Activated T-cell treated with anti-CD3 and anti-CD28 coated beads, Interleukin-2, amount 50 U/mL, for 4 hours (primary cell): ENCODE results near the gene LOXL4. TPM values are rescaled to one million over a fixed set of nuclear protein-coding genes. Genes with fewer than 3 reads are reported as not detected.

ENCODE experiments used
- ATAC-seq, 2 donors: fragments of 200-7000 bp; cut with Tn5 transposase; one replicate each; pipeline ENCODE4 v1.10.0; 2021
- DNase-seq: peaks from one replicate; pipeline ENCODE4 v3.0.0-alpha.2; 2020
- H3K27me3 Mint-ChIP-seq: one replicate; pipeline ENCODE4 v1.8.0; 2021; ENCODE audit warnings: low read depth, mixed read lengths
- H3K36me3 Mint-ChIP-seq: one replicate; pipeline ENCODE4 v1.8.0; 2022; ENCODE audit warnings: mixed read lengths; ENCODE audit not compliant: insufficient read depth
- H3K4me1 Mint-ChIP-seq: one replicate; pipeline ENCODE4 v1.8.0; 2021; ENCODE audit warnings: low read depth, mixed read lengths
- H3K4me3 Mint-ChIP-seq: one replicate; pipeline ENCODE4 v1.8.0; 2021; ENCODE audit warnings: mild to moderate bottlenecking, moderate library complexity, mixed read lengths
- H3K9me3 Mint-ChIP-seq: one replicate; pipeline ENCODE4 v1.8.0; 2021; ENCODE audit warnings: mixed read lengths
- total RNA-seq, 3 donors: library from RNA; stranded (reverse); gene quantifications; one replicate each; pipeline ENCODE4 v1.2.1, GENCODE V29; 2021

Gene LOXL4
- total RNA-seq, 3 donors from 2014 or later: not detected

DNA sequence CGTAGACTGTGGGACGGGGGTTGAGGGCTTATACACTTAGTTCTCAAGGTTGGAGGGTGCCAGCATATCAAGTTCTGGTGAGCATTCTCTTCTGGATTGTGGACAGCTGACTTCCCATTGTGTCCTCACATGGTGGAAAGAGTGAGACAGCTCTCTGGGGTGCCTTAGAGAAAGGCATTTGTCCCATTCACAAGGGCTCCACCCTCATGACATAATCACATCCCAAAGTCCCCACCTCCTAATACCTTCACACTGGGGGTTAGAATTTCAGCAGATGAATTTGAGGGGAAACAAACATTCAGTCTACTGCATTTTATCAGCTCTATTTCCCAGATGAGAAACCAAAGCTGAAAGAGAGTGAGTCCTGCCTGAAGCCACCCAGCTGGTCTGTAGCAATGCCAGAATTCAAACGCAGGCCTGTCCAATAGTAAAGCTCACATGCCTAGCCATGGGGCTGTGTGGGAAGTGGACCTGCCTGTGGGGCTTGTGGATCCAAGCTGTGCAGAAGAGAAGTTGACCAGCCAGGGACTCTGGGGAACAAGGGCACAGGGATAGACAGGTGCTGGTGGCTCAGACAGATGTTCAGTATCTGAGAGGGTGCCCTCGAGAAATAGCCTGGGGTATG, 34.9 kb upstream of the LOXL4 start:
- Mint-ChIP-seq H3K4me3 (no peak overlapping the region), H3K27me3 (peaks cover 21% of the 10 kb centered on the region), H3K4me1 (no peaks in the 10 kb centered on the region), H3K9me3 (no peaks in the 10 kb centered on the region), H3K36me3 (no peaks in the 10 kb centered on the region)
- ATAC-seq (no peak), DNase-seq (no peak)

DNA sequence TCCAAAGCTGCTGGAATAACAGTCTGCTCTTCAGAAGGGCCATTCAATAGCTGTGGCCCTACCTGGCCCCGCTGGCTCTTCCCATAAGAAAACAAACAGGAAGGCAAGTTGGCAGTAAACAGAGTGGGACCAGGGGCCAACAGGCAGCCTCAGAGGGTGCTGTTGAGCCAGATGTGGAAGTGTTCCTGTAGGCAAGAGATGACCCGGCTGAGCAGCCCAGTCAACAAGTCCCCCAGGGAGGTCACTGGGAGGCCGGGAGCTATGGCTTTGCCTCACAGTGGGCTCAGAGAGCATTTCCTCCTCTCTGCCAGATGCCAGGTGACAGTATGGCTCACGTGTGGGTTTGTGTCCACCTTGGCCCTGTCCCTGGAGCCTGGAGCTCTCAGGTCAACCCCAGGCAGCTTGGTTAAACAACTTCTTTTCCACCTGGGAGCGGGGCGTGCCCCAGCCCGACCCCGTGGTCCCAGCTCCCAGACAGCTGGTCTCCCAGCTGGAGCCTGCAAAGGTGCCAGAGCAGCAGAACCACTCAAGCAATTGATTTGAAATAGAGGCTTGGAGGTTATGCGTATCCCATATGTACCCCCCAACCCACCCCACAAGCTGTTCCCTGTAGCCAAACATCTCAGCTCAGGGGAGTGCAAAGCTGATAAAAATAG, 33.8 kb upstream of the LOXL4 start:
- H3K9me3 Mint-ChIP-seq: no peaks in the 10 kb centered on the region
- peaks cover 19% of the 10 kb centered on the region for H3K27me3 Mint-ChIP-seq
- DNase-seq (no peak), ATAC-seq (no peak)
- H3K36me3 Mint-ChIP-seq: no peaks in the 10 kb centered on the region
- no peak overlapping the region for H3K4me3 Mint-ChIP-seq
- no peaks in the 10 kb centered on the region for H3K4me1 Mint-ChIP-seq

DNA sequence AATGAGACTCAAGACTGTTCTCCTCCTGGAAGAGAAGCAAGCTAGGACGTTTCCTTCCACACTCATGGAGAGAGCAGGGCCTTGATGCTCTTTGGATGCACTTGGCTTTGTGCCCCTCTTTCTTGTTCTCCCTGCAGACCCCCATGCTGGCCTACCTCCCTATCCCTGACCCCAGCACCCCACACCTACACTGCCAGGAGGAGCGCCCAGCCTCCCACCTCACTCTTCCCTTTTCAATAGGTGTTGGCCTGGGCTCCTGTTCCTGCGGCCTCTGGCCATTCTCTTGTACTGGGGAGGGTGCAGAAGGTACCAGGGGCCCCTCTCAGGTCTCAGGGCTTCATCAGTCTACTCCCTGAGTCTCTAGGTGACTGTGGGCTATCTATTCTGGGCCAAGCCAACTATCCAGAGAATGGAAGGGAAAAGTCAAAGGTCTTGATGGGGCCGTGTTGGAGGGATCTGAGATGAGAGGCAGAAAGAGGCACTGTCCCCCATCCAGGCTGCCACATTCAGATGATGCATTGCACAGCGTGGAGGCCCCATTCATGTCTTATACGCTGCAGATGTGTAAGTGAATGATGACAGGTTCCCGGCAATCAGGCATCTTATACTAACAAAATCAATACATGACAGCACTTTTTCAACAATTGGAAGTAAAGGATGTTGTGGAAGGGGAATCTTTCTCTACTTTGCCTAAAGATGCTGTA, 32.7 kb upstream of the LOXL4 start:
- H3K36me3 Mint-ChIP-seq: no peaks in the 10 kb centered on the region
- no peak overlapping the region for H3K4me3 Mint-ChIP-seq
- DNase-seq: no peak
- peaks cover 16% of the 10 kb centered on the region for H3K27me3 Mint-ChIP-seq
- H3K9me3 Mint-ChIP-seq: no peaks in the 10 kb centered on the region
- H3K4me1 Mint-ChIP-seq: peaks cover 1% of the 10 kb centered on the region
- no peak for ATAC-seq

DNA sequence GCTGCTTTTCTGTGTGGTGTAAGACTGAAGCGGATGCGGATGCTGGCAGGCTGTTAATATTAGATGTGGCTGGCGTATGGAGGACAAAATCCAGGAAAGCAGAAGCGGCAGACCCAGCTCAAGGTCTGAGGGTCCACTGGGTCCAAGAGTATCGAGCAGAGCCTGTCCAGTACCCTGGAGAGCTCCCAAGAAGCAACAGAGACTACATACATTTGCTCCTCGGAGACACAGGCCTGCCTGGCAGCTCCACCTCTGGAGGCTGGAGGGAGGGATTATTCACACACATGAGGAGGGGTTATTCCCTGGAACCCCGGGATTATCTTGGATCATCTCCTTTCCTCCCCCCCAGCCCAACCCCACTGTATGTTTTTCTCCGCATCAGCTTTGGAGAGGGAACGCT, 31.3 kb upstream of the LOXL4 start:
- H3K4me1 Mint-ChIP-seq: peaks cover 2% of the 10 kb centered on the region
- no peak overlapping the region for H3K4me3 Mint-ChIP-seq

DNA sequence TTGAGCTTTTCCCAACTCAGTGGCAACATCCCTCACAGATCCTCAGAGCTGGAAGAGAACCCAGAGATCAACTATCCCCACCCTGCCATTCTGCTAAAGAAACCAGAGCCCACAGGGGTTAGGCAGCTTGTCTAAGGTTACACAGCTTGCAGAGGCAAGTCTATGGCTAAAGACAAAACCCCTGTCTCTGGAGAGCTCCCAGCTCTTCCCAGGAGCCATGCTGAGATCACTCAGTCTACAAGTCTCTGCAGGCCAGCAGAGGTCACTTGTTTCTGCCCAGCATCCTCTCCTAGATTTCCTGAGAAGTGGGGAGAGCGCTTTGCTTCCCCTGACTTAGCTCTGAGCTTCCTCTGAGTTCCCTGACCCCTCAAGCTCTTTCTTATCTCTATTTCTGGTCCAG, 28.5 kb upstream of the LOXL4 start:
- H3K36me3 Mint-ChIP-seq: no peaks in the 10 kb centered on the region
- peaks cover 26% of the 10 kb centered on the region for H3K27me3 Mint-ChIP-seq
- H3K4me1 Mint-ChIP-seq: peaks cover 2% of the 10 kb centered on the region
- H3K4me3 Mint-ChIP-seq: no peak overlapping the region
- H3K9me3 Mint-ChIP-seq: no peaks in the 10 kb centered on the region
- DNase-seq (no peak), ATAC-seq (no peak)

More for the DNA sequence above, 31.3 kb upstream of the LOXL4 start:
- Mint-ChIP-seq H3K9me3 (no peaks in the 10 kb centered on the region), H3K27me3 (peaks cover 17% of the 10 kb centered on the region), H3K36me3 (no peaks in the 10 kb centered on the region)
- ATAC-seq (no peak), DNase-seq (no peak)

DNA sequence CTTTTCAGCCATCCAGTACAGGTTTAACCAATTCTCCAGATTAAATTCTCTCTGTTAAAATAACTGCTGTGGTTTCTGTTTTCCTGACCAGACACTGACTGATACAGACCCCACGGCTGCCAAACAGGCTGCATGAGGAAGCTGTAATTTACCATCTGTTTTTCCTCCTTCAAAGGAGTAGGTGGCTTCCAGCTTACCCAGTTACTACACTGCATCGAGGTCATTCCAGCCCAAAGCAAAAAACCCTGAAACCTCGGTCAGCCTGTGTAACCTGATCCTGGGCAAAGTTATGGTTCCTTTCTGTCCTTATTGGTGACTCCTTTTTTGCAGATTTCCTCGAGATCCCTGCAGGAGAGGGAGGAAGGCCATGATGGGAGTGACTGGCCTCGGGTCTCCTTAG, 27.9 kb upstream of the LOXL4 start:
- peaks cover 20% of the 10 kb centered on the region for H3K27me3 Mint-ChIP-seq
- DNase-seq (no peak), ATAC-seq (no peak)
- peaks cover 2% of the 10 kb centered on the region for H3K4me1 Mint-ChIP-seq
- no peaks in the 10 kb centered on the region for H3K9me3 Mint-ChIP-seq
- no peak overlapping the region for H3K4me3 Mint-ChIP-seq
- H3K36me3 Mint-ChIP-seq: no peaks in the 10 kb centered on the region

DNA sequence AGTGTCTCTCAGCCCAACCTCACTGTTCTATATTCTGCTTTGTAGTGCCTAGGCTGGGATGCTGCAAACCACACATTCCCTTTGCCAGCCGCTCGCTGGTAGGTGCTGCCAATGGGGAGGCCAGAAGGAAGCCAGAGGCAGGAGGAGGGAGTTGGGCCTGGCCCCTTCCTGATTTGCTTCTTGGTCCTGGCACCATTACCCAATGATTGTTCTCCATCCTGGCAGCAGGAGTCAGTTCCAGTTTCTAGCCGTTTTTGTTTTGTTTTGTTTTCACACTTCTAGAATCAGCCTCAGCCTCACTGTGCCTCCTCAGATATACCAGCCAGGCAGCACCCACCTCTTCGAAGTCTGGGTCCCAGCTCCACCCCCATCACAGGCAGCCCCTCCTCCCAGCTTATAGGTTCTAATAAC, 27.4 kb upstream of the LOXL4 start:
- H3K27me3 Mint-ChIP-seq: peaks cover 15% of the 10 kb centered on the region
- no peak for DNase-seq
- H3K4me1 Mint-ChIP-seq: peaks cover 2% of the 10 kb centered on the region
- no peak for ATAC-seq
- no peaks in the 10 kb centered on the region for H3K9me3 Mint-ChIP-seq
- H3K4me3 Mint-ChIP-seq: no peak overlapping the region
- H3K36me3 Mint-ChIP-seq: no peaks in the 10 kb centered on the region

DNA sequence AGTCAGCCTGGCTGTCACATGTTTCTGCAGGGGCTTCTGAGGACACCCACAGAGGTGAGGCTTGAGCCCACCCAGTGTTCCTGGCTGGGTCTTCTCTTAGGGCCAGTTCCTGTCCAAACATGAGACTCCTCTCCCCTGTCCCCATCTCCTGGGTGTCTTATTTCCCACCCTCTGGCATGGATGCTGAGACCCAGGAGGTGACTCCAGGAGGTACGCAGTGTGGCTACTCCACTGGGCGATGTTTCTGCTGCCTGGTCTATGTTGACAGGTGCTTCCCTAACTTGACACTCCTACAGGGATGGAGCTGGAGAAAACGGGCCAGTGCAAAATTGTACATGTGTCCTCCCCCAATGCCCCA, 26.3 kb upstream of the LOXL4 start:
- DNase-seq: no peak
- H3K4me1 Mint-ChIP-seq: peaks cover 2% of the 10 kb centered on the region
- no peak for ATAC-seq

DNA sequence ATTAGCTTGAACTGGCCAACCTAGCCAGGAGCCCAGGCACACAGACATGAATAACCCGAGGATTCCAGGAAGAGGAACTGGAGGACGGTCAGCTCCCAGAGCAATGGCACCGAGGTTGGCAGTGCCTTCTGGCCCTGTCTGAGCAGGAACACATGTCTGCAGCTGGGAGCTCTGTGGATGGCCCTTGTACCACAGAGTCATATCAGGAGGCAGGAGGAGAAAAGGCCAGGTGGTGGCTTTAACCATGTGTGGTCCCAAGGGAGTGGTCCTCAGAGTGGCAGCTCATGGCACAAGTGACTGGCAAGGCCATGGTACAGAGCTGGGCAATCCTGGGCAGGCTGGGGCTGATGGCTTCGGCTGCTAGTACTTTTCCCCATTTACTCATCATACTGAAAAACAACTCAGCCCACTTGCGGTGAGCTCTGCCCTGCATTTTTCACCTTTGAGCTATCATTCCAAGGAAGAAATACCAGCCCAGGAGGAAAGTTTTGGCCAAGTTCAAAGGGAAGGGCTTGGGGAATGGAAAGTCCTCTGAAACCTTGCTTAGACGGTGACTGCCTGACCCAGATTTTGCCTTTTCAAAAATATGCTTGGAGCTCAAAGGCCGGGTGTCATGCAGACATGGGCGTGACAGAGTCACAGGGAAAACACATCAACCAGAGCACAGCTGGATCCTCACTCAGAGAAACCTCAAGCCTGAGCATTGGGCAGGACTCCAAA, 25.7 kb upstream of the LOXL4 start:
- no peaks in the 10 kb centered on the region for H3K9me3 Mint-ChIP-seq
- no peaks in the 10 kb centered on the region for H3K36me3 Mint-ChIP-seq
- H3K4me1 Mint-ChIP-seq: peaks cover 2% of the 10 kb centered on the region
- H3K4me3 Mint-ChIP-seq: no peak overlapping the region
- H3K27me3 Mint-ChIP-seq: peaks cover 14% of the 10 kb centered on the region
- DNase-seq (no peak), ATAC-seq (no peak)

More for the DNA sequence above, 26.3 kb upstream of the LOXL4 start:
- Mint-ChIP-seq H3K4me3 (no peak overlapping the region), H3K36me3 (no peaks in the 10 kb centered on the region), H3K27me3 (peaks cover 14% of the 10 kb centered on the region), H3K9me3 (no peaks in the 10 kb centered on the region)

DNA sequence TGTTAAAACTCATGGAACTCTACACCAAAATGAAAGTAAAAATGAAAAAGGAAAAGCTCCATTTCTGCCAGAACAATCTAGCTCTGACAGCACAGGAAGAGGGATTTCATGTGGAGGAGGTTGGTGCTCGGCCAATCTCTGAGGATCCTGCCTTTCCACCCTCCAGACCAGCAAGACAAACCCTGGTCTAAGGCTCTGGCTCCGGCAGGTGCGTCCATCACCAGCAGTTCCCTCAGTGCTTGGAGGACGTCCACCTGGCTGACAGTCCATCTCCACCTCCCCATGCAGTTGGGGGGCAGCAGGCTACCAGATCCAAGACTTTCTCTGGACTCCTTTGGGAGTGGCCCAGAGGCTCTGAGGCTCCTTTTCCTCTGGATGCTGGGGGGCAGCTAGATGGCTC, 25.0 kb upstream of the LOXL4 start:
- Mint-ChIP-seq H3K27me3 (peaks cover 15% of the 10 kb centered on the region), H3K9me3 (no peaks in the 10 kb centered on the region), H3K4me1 (peaks cover 2% of the 10 kb centered on the region), H3K36me3 (no peaks in the 10 kb centered on the region), H3K4me3 (no peak overlapping the region)
- DNase-seq: no peak
- ATAC-seq: no peak

DNA sequence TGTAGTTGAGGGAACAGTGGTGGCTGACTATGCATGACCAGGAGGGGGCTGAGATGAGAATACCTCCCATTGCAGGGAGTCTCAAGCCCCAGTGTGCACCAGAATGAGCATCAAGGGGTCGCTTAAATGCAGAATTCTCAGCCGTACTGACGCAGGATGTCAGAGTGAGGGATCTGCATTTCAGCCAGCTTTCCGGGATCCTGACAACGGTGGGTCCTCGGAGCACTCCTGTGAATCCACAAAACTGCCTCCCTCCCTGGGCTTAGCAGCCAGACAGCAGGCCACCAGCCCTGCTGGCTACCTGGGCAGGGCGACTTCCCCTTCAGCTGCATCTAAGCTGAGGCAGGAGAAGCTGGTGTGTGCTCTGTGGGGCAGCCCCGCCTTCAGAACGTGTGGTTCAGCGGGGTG, 21.8 kb upstream of the LOXL4 start:
- no peak for DNase-seq
- no peaks in the 10 kb centered on the region for H3K4me1 Mint-ChIP-seq
- no peak for ATAC-seq
- peaks cover 16% of the 10 kb centered on the region for H3K27me3 Mint-ChIP-seq
- H3K9me3 Mint-ChIP-seq: no peaks in the 10 kb centered on the region
- no peaks in the 10 kb centered on the region for H3K36me3 Mint-ChIP-seq
- no peak overlapping the region for H3K4me3 Mint-ChIP-seq

DNA sequence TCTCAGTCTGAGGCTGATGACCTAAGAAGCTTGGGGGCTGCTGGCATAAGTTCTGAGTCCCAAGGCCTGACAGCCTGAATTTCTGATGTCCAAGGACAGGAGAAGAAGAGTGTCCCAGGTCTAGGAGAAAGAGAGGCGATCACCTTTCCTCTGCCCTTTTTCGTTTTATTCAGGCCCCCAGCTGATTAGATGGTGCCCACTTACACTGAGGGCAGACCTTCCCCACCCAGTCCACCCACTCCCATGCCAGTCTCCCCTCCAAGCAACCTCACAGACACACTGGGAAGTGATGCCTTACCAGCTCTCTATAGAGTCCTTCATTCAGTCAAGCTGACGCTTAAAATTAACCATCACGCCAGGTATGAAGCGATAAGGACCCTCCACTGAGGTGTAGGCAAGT, 19.3 kb upstream of the LOXL4 start:
- DNase-seq (no peak), ATAC-seq (no peak)
- Mint-ChIP-seq H3K4me3 (no peak overlapping the region), H3K27me3 (peaks cover 10% of the 10 kb centered on the region), H3K4me1 (no peaks in the 10 kb centered on the region), H3K36me3 (no peaks in the 10 kb centered on the region), H3K9me3 (peaks cover under 1% of the 10 kb centered on the region)

DNA sequence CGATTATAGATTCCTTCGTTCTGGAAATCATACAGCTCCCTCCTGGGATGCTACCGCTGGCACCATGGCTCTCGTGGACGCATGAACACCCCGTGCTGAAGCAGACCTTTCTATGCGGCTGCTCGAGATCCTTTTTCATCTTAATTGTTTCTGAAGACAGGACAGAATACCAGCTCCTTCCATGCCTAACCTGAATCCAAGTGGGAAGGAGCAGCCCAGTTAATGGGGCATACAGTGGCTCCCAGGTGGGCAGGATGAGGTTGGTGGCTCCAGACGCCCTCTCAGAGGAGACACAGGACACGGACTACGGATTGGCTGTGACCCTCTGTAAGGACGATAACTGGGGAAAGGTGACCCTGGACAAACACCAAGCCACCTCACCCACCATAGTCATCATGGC, 18.4 kb upstream of the LOXL4 start:
- no peaks in the 10 kb centered on the region for H3K36me3 Mint-ChIP-seq
- peaks cover 10% of the 10 kb centered on the region for H3K9me3 Mint-ChIP-seq
- no peaks in the 10 kb centered on the region for H3K4me1 Mint-ChIP-seq
- H3K27me3 Mint-ChIP-seq: peaks cover 13% of the 10 kb centered on the region
- DNase-seq (no peak), ATAC-seq (no peak)
- H3K4me3 Mint-ChIP-seq: no peak overlapping the region

DNA sequence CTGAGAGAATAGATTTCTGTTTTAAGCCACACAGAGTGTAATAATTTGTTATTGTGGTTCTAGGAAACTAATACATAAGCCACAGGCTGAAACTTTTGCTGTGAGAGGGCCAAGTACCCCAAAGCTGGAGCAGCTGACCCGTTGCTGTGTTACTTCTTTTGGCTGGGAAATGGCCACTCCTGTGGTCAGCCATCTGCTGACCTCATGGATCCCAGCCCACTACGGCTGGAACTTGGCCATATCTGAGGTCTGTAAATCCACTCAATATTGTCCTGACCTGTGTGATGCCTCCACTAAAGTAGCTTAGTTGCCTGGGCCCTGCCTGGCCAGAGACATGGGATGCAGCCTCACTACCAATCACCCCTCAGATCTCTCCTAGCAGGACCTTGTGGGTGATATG, 17.4 kb upstream of the LOXL4 start:
- no peak overlapping the region for H3K4me3 Mint-ChIP-seq
- no peaks in the 10 kb centered on the region for H3K36me3 Mint-ChIP-seq
- no peak for DNase-seq
- peaks cover 18% of the 10 kb centered on the region for H3K9me3 Mint-ChIP-seq
- ATAC-seq: no peak
- H3K27me3 Mint-ChIP-seq: peaks cover 13% of the 10 kb centered on the region
- H3K4me1 Mint-ChIP-seq: no peaks in the 10 kb centered on the region
